HEK293 (cell line): Measurements from ENCODE around the gene CMTM1.

Source experiments
- CTCF ChIP-seq: fragments of 450-650 bp; formaldehyde crosslinking; IDR thresholded peaks from 2 replicates; pipeline ENCODE4 v1.5.1; 2016; ENCODE audit warnings: missing biosample characterization, missing genetic modification characterization
- SETDB1 ChIP-seq: IDR thresholded peaks from one replicate; pipeline ENCODE4 v1.6.1; 2017; ENCODE audit warnings: mild to moderate bottlenecking, low read length, moderate library complexity, mixed read lengths; ENCODE audit not compliant: insufficient read length
- YY1 ChIP-seq: fragments of 450-650 bp; formaldehyde crosslinking; IDR thresholded peaks from 2 replicates; pipeline ENCODE4 v1.5.1; 2018; ENCODE audit warnings: missing biosample characterization, missing genetic modification characterization
- ZNF292 ChIP-seq: fragments of 450-650 bp; formaldehyde crosslinking; IDR thresholded peaks from 2 replicates; pipeline ENCODE4 v1.5.1; 2016; ENCODE audit warnings: low read depth, missing biosample characterization, missing genetic modification characterization, borderline replicate concordance
- ZNF514 ChIP-seq: fragments of 450-650 bp; formaldehyde crosslinking; IDR thresholded peaks from 2 replicates; pipeline ENCODE4 v1.5.1; 2016; ENCODE audit warnings: missing biosample characterization, missing genetic modification characterization
- ZNF560 ChIP-seq: fragments of 450-650 bp; formaldehyde crosslinking; IDR thresholded peaks from 2 replicates; pipeline ENCODE4 v1.5.1; 2017; ENCODE audit warnings: missing biosample characterization, missing genetic modification characterization, borderline replicate concordance
- ZNF664 ChIP-seq: fragments of 450-650 bp; formaldehyde crosslinking; IDR thresholded peaks from 2 replicates; pipeline ENCODE4 v1.5.1; 2016; ENCODE audit warnings: missing biosample characterization, missing genetic modification characterization
- ZNF777 ChIP-seq: fragments of 450-650 bp; formaldehyde crosslinking; IDR thresholded peaks from 2 replicates; pipeline ENCODE4 v1.5.1; 2017; ENCODE audit warnings: missing biosample characterization, missing genetic modification characterization, borderline replicate concordance
- TF ChIP-seq, protein P1 (sequence below): fragments of 450-650 bp; formaldehyde crosslinking; conservative IDR thresholded peaks from 2 replicates; pipeline ENCODE4 v1.5.1; 2016; ENCODE audit warnings: low read depth, missing biosample characterization, missing genetic modification characterization

- no peak for TF ChIP-seq ZNF664 (tag by site-specific recombination)
- no peak for TF ChIP-seq SETDB1
- TF ChIP-seq, protein P1, sequence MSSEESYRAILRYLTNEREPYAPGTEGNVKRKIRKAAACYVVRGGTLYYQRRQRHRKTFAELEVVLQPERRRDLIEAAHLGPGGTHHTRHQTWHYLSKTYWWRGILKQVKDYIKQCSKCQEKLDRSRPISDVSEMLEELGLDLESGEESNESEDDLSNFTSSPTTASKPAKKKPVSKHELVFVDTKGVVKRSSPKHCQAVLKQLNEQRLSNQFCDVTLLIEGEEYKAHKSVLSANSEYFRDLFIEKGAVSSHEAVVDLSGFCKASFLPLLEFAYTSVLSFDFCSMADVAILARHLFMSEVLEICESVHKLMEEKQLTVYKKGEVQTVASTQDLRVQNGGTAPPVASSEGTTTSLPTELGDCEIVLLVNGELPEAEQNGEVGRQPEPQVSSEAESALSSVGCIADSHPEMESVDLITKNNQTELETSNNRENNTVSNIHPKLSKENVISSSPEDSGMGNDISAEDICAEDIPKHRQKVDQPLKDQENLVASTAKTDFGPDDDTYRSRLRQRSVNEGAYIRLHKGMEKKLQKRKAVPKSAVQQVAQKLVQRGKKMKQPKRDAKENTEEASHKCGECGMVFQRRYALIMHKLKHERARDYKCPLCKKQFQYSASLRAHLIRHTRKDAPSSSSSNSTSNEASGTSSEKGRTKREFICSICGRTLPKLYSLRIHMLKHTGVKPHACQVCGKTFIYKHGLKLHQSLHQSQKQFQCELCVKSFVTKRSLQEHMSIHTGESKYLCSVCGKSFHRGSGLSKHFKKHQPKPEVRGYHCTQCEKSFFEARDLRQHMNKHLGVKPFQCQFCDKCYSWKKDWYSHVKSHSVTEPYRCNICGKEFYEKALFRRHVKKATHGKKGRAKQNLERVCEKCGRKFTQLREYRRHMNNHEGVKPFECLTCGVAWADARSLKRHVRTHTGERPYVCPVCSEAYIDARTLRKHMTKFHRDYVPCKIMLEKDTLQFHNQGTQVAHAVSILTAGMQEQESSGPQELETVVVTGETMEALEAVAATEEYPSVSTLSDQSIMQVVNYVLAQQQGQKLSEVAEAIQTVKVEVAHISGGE (tag by site-specific recombination), result no peak
- no peak for TF ChIP-seq ZNF292 (tag by site-specific recombination)
- no peak for TF ChIP-seq CTCF (tag by site-specific recombination)
- no peak for TF ChIP-seq ZNF560 (tag by site-specific recombination)
- TF ChIP-seq ZNF514 (tag by site-specific recombination), result no peak
- TF ChIP-seq ZNF777 (tag by site-specific recombination), result no peak
- no peak for TF ChIP-seq YY1 (tag by site-specific recombination)
Measured at GRCh38 chr16:66605979-66606751, 39.9 kb downstream of the CMTM1 start.
